Neural progenitor cell (in vitro differentiated cells): ENCODE results near the gene ZNF736. TPM values are rescaled to one million over a fixed set of nuclear protein-coding genes. Genes with fewer than 3 reads are reported as not detected.

ENCODE experiments used
- DNase-seq: peaks from one replicate; pipeline ENCODE4 v3.0.0-alpha.2; 2016; ENCODE audit warnings: low spot score
- H2AFZ ChIP-seq: fragments of 200-600 bp; sonication (generic); replicated peaks from 2 replicates; pipeline ENCODE4 v1.6.1; 2016; ENCODE audit warnings: antibody characterized with exemption
- H3F3A ChIP-seq: fragments of 200-600 bp; sonication (generic); 2 replicates; pipeline ENCODE4 v1.6.1; 2016; ENCODE audit warnings: antibody characterized with exemption, low read depth
- H3K27ac ChIP-seq: fragments of 200-600 bp; sonication (generic); 2 replicates; pipeline ENCODE4 v1.5.1; 2016; ENCODE audit warnings: mild to moderate bottlenecking
- H3K27me3 ChIP-seq: fragments of 200-600 bp; sonication (generic); 2 replicates; pipeline ENCODE4 v1.6.1; 2016; ENCODE audit warnings: mild to moderate bottlenecking, moderate library complexity
- H3K36me3 ChIP-seq: fragments of 200-600 bp; sonication (generic); 2 replicates; pipeline ENCODE4 v1.5.1; 2016
- H3K4me1 ChIP-seq: fragments of 200-600 bp; sonication (generic); 2 replicates; pipeline ENCODE4 v1.6.1; 2016; ENCODE audit warnings: mixed run types
- H3K4me2 ChIP-seq: fragments of 200-600 bp; sonication (generic); 2 replicates; pipeline ENCODE4 v1.6.1; 2016
- H3K4me3 ChIP-seq: fragments of 200-600 bp; sonication (generic); 2 replicates; pipeline ENCODE4 v1.5.1; 2016
- H3K79me2 ChIP-seq: fragments of 200-600 bp; sonication (generic); 2 replicates; pipeline ENCODE4 v1.6.1; 2016; ENCODE audit warnings: low read depth
- H3K9ac ChIP-seq: fragments of 200-600 bp; sonication (generic); 2 replicates; pipeline ENCODE4 v1.6.1; 2016
- H3K9me3 ChIP-seq: fragments of 200-600 bp; sonication (generic); 2 replicates; pipeline ENCODE4 v1.5.1; 2016; ENCODE audit warnings: low read depth
- H4K20me1 ChIP-seq: fragments of 200-600 bp; sonication (generic); 2 replicates; pipeline ENCODE4 v1.6.1; 2016; ENCODE audit warnings: low read depth
- H3K27ac Mint-ChIP-seq: 3 replicates; pipeline ENCODE4 v1.8.0; 2021; ENCODE audit warnings: mixed read lengths
- H3K27me3 Mint-ChIP-seq: 2 replicates; pipeline ENCODE4 v1.8.0; 2022; ENCODE audit warnings: low read depth, mild to moderate bottlenecking, inconsistent platforms, moderate library complexity, mixed read lengths; ENCODE audit not compliant: insufficient read depth
- H3K36me3 Mint-ChIP-seq: 3 replicates; pipeline ENCODE4 v1.8.0; 2021; ENCODE audit warnings: mixed read lengths
- H3K4me1 Mint-ChIP-seq: 3 replicates; pipeline ENCODE4 v1.8.0; 2021; ENCODE audit warnings: mixed read lengths
- H3K4me3 Mint-ChIP-seq: 3 replicates; pipeline ENCODE4 v1.8.0; 2021; ENCODE audit warnings: mild to moderate bottlenecking, moderate library complexity, mixed read lengths
- H3K9me3 Mint-ChIP-seq: 3 replicates; pipeline ENCODE4 v1.8.0; 2020; ENCODE audit warnings: mixed read lengths
- CTCF ChIP-seq: fragments of 200-600 bp; sonication (generic); IDR thresholded peaks from 2 replicates; pipeline ENCODE4 v1.5.1; 2017; ENCODE audit warnings: antibody characterized with exemption, mild to moderate bottlenecking
- EZH2 ChIP-seq: fragments of 200-600 bp; sonication (generic); IDR thresholded peaks from 2 replicates; pipeline ENCODE4 v1.6.1; 2017; ENCODE audit warnings: antibody characterized with exemption, mild to moderate bottlenecking, moderate library complexity
- EZH2phosphoT487 ChIP-seq: fragments of 200-600 bp; sonication (generic); IDR thresholded peaks from 2 replicates; pipeline ENCODE4 v1.6.1; 2017; ENCODE audit warnings: antibody characterized with exemption
- total RNA-seq: library from RNA; depleted of rRNA; stranded (reverse); fragments of >200 nt; gene quantifications from 2 replicates; pipeline ENCODE4 v1.2.3, GENCODE V29; 2015; ENCODE audit warnings: low replicate concordance

The ZNF736 gene
- total RNA-seq, 1 donor from 2014 or later = not detected

- no peak overlapping the region for H3K27ac Mint-ChIP-seq
- Histone ChIP-seq H3K9me3 (peaks cover 12% of the 10 kb centered on the region), H2AFZ (no peak overlapping the region)
Measured at GRCh38 chr7:64307254-64308015, 6.3 kb upstream of the ZNF736 start.

GRCh38 chr7:64308016-64308270, 5.8 kb upstream of the ZNF736 start:
- Histone ChIP-seq H3K4me1 (no peaks in the 10 kb centered on the region), H3K27ac (no peak overlapping the region), H3F3A (no peaks in the 10 kb centered on the region), H3K4me2 (no peak overlapping the region), H4K20me1 (no peaks in the 10 kb centered on the region), H3K4me3 (no peak overlapping the region), H3K27me3 (no peaks in the 10 kb centered on the region), H2AFZ (no peak overlapping the region), H3K9me3 (peaks cover 12% of the 10 kb centered on the region), H3K79me2 (no peaks in the 10 kb centered on the region), H3K9ac (no peak overlapping the region), H3K36me3 (no peaks in the 10 kb centered on the region)
- no peak for TF ChIP-seq EZH2phosphoT487
- TF ChIP-seq EZH2 = no peak
- TF ChIP-seq CTCF = no peak
- Mint-ChIP-seq H3K4me1 (no peaks in the 10 kb centered on the region), H3K9me3 (peaks cover 51% of the 10 kb centered on the region), H3K36me3 (no peaks in the 10 kb centered on the region), H3K4me3 (no peak overlapping the region), H3K27ac (no peak overlapping the region), H3K27me3 (peaks cover 4% of the 10 kb centered on the region)
- no peak for DNase-seq

More at GRCh38 chr7:64307254-64308015, 6.3 kb upstream of the ZNF736 start:
- no peak overlapping the region for H3K4me2 ChIP-seq
- no peaks in the 10 kb centered on the region for H3K4me1 Mint-ChIP-seq
- peaks cover 46% of the 10 kb centered on the region for H3K9me3 Mint-ChIP-seq
- H3K27me3 ChIP-seq = no peaks in the 10 kb centered on the region
- no peaks in the 10 kb centered on the region for H3K4me1 ChIP-seq
- H3K4me3 Mint-ChIP-seq = no peak overlapping the region
- H3K27me3 Mint-ChIP-seq = peaks cover 4% of the 10 kb centered on the region
- no peaks in the 10 kb centered on the region for H3K36me3 ChIP-seq
- DNase-seq = no peak
- no peak overlapping the region for H3K9ac ChIP-seq
- H3K36me3 Mint-ChIP-seq = no peaks in the 10 kb centered on the region
- H3K79me2 ChIP-seq = no peaks in the 10 kb centered on the region
- TF ChIP-seq CTCF (no peak), EZH2phosphoT487 (no peak), EZH2 (no peak)
- H3K27ac ChIP-seq = no peak overlapping the region
- no peak overlapping the region for H3K4me3 ChIP-seq
- no peaks in the 10 kb centered on the region for H4K20me1 ChIP-seq
- H3F3A ChIP-seq = no peaks in the 10 kb centered on the region

GRCh38 chr7:64310426-64310825, 3.3 kb upstream of the ZNF736 start:
- TF ChIP-seq EZH2phosphoT487 (no peak), CTCF (no peak), EZH2 (no peak)
- Histone ChIP-seq H3K4me1 (no peaks in the 10 kb centered on the region), H3K79me2 (no peaks in the 10 kb centered on the region), H3K9me3 (peaks cover 7% of the 10 kb centered on the region), H3K36me3 (no peaks in the 10 kb centered on the region), H2AFZ (no peak overlapping the region), H3K9ac (no peak overlapping the region), H4K20me1 (no peaks in the 10 kb centered on the region), H3K4me2 (no peak overlapping the region), H3K4me3 (no peak overlapping the region), H3K27me3 (no peaks in the 10 kb centered on the region), H3F3A (no peaks in the 10 kb centered on the region), H3K27ac (no peak overlapping the region)
- Mint-ChIP-seq H3K4me1 (no peaks in the 10 kb centered on the region), H3K36me3 (no peaks in the 10 kb centered on the region), H3K27ac (no peak overlapping the region), H3K4me3 (no peak overlapping the region), H3K27me3 (peaks cover 6% of the 10 kb centered on the region), H3K9me3 (peaks cover 57% of the 10 kb centered on the region)
- DNase-seq = no peak
